ENCODE measurements around the gene ZNF776.

DNA sequence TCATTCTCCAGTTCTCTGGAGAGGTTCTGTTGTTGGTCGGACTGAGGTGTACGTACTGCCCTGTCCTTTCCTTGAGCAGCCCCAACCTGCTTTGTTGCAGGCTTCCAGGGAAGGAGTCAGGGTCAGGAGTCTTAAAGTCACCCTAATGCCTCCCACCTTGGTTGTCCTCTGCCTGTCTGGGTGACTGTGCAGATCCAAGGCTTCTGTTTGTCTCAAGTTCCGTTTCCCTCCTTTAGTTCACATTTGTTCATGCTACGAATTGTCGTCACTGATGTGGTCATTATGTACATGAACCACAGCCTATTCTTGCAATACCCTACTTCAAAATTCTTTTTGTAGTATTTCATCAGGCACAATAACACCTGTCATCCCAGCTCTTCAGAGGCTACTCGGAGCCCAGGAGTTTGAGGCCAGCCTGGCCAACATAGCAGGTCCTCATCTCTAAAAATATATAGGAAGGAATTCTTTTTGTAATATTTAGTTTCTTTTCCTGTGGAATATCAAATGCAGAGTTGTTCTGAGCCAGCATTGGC, 30.2 kb downstream of the ZNF776 start:
- TF ChIP-seq, protein P1, sequence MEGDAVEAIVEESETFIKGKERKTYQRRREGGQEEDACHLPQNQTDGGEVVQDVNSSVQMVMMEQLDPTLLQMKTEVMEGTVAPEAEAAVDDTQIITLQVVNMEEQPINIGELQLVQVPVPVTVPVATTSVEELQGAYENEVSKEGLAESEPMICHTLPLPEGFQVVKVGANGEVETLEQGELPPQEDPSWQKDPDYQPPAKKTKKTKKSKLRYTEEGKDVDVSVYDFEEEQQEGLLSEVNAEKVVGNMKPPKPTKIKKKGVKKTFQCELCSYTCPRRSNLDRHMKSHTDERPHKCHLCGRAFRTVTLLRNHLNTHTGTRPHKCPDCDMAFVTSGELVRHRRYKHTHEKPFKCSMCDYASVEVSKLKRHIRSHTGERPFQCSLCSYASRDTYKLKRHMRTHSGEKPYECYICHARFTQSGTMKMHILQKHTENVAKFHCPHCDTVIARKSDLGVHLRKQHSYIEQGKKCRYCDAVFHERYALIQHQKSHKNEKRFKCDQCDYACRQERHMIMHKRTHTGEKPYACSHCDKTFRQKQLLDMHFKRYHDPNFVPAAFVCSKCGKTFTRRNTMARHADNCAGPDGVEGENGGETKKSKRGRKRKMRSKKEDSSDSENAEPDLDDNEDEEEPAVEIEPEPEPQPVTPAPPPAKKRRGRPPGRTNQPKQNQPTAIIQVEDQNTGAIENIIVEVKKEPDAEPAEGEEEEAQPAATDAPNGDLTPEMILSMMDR (IDR thresholded peaks at IDR 0.05), result no peak
- no peak for TF ChIP-seq POLR2A (IDR thresholded peaks at IDR 0.05)

All from thyroid gland (tissue), 4 donors.